HG03045 (cell line): ENCODE results near the gene TLCD3B.

ENCODE experiments used
- ATAC-seq: cut with Tn5 transposase; IDR thresholded peaks from one replicate; pipeline ENCODE4 v1.9.1; 2021; ENCODE audit warnings: mild to moderate bottlenecking, moderate library complexity; ENCODE audit not compliant: unreplicated experiment

The TLCD3B gene

GRCh38 chr16:29991571-29991904 is 39.5 kb downstream of the TLCD3B start:
- no peak for ATAC-seq

GRCh38 chr16:29990883-29991570 is 40.0 kb downstream of the TLCD3B start:
- ATAC-seq, result no peak

- ATAC-seq, result no peak
These were observed 41.0 kb downstream of the TLCD3B start for GRCh38 chr16:29990034-29990433.

- no peak for ATAC-seq
These were observed 41.8 kb downstream of the TLCD3B start for GRCh38 chr16:29989111-29989858.

- no peak for ATAC-seq
These were observed 42.6 kb downstream of the TLCD3B start for GRCh38 chr16:29988346-29989075.

- no peak for ATAC-seq
These were observed 43.5 kb downstream of the TLCD3B start for GRCh38 chr16:29987371-29988085.

- no peak for ATAC-seq
These were observed 44.1 kb downstream of the TLCD3B start for GRCh38 chr16:29986931-29987330.

- no peak for ATAC-seq
These were observed 44.8 kb downstream of the TLCD3B start for GRCh38 chr16:29986231-29986630.

- no peak for ATAC-seq
These were observed 45.7 kb downstream of the TLCD3B start for GRCh38 chr16:29985271-29985811.

GRCh38 chr16:29984764-29985147 is 46.3 kb downstream of the TLCD3B start:
- no peak for ATAC-seq

- no peak for ATAC-seq
These were observed 46.8 kb downstream of the TLCD3B start for GRCh38 chr16:29984137-29984763.

GRCh38 chr16:29983420-29984136 is 47.5 kb downstream of the TLCD3B start:
- no peak for ATAC-seq

- ATAC-seq, result no peak
These were observed 48.3 kb downstream of the TLCD3B start for GRCh38 chr16:29982560-29983419.

GRCh38 chr16:29978564-29979270 is 52.4 kb downstream of the TLCD3B start:
- ATAC-seq, result no peak

- no peak for ATAC-seq
These were observed 53.0 kb downstream of the TLCD3B start for GRCh38 chr16:29978081-29978480.

GRCh38 chr16:29977063-29977825 is 53.8 kb downstream of the TLCD3B start:
- ATAC-seq, result no peak

- no peak for ATAC-seq
These were observed 55.1 kb downstream of the TLCD3B start for GRCh38 chr16:29975811-29976511.
